B cell (primary cell): ENCODE measurements around the gene LCP1. TPM values are rescaled to one million over a fixed set of nuclear protein-coding genes. Genes with fewer than 3 reads are reported as not detected.
"Not testable (repeated sequence)": the region's sequence is repeated elsewhere in the genome, so short reads cannot be mapped to it uniquely, and the experiment has no call there.

Experiments used
- ATAC-seq: fragments of 200-7000 bp; cut with Tn5 transposase; one replicate; pipeline ENCODE4 v1.10.0; 2021; ENCODE audit warnings: low read depth, mild to moderate bottlenecking, moderate number of reproducible peaks, moderate library complexity
- CTCF ChIA-PET: fragments of 350-600 bp; sonication (Branson Sonifier 250); formaldehyde crosslinking; loops from one replicate; lab custom pipeline; 2021; ENCODE audit warnings: antibody characterized with exemption, inconsistent platforms; lab: Charles Lee
- POLR2A ChIA-PET: fragments of 350-600 bp; sonication (Branson Sonifier 250); formaldehyde crosslinking; loops from one replicate; lab custom pipeline; 2021; ENCODE audit warnings: antibody characterized with exemption; lab: Charles Lee
- DNase-seq: peaks from one replicate; pipeline ENCODE4 v3.0.0; 2013
- H2AFZ ChIP-seq: 2 replicates; pipeline ENCODE4 v1.6.1; 2012; ENCODE audit warnings: mild to moderate bottlenecking, low read depth, low read length; ENCODE audit not compliant: insufficient read depth, poor library complexity, severe bottlenecking
- H3K27ac ChIP-seq, 2 donors: 1 replicate in 1 of 2; 2 replicates in 1 of 2; pipeline ENCODE4 v1.5.1; 2012 to 2013; ENCODE audit warnings: low read length in 2 of 2, mild to moderate bottlenecking in 2 of 2, moderate library complexity in 1 of 2
- H3K27me3 ChIP-seq, 4 experiments: fragments of 200-600 bp in 1 of 4; sonication (generic) in 1 of 4; replicated peaks in 1 of 4; 1 replicate in 2 of 4; 2 replicates in 2 of 4; pipeline versions ENCODE4 v1.6.1 to v1.7.0; 2013 to 2016; ENCODE audit warnings: low read length in 3 of 4, mild to moderate bottlenecking in 2 of 4, mixed read lengths in 1 of 4, moderate library complexity in 1 of 4; ENCODE audit not compliant: insufficient read depth in 4 of 4, control insufficient read depth in 3 of 4; ENCODE audit errors: control extremely low read depth in 1 of 4
- H3K36me3 ChIP-seq, 2 experiments: replicated peaks in 1 of 2; 1 replicate in 1 of 2; 2 replicates in 1 of 2; pipeline versions ENCODE4 v1.6.1 to v1.7.1; 2013; ENCODE audit warnings: low read length in 1 of 2; ENCODE audit not compliant: insufficient read depth in 2 of 2, control insufficient read depth in 1 of 2; ENCODE audit errors: control extremely low read depth in 1 of 2, extremely low read depth in 1 of 2
- H3K4me1 ChIP-seq, 2 donors: fragments of 200-600 bp in 1 of 2; sonication (generic) in 1 of 2; 1 replicate in 1 of 2; 2 replicates in 1 of 2; pipeline versions ENCODE4 v1.5.1 to v1.6.1; 2013 to 2017; ENCODE audit warnings: low read length in 2 of 2; ENCODE audit not compliant: control insufficient read depth in 2 of 2, insufficient read depth in 2 of 2
- H3K4me2 ChIP-seq: replicated peaks from 2 replicates; pipeline ENCODE3; 2012; ENCODE audit warnings: mild to moderate bottlenecking, low read depth, low read length; ENCODE audit not compliant: poor library complexity, severe bottlenecking
- H3K4me3 ChIP-seq, 5 experiments: fragments of 200-600 bp in 1 of 5; sonication (generic) in 1 of 5; 1 replicate in 3 of 5; 2 replicates in 2 of 5; pipeline versions ENCODE4 v1.5.1 to v1.7.0; 2011 to 2016; ENCODE audit warnings: low read length in 4 of 5, mild to moderate bottlenecking in 4 of 5, low read depth in 2 of 5, control low read depth in 1 of 5, moderate library complexity in 1 of 5; ENCODE audit not compliant: insufficient read depth in 1 of 5; ENCODE audit errors: control extremely low read depth in 1 of 5, extremely low read depth in 1 of 5
- H3K79me2 ChIP-seq: fragments of 200-600 bp; sonication (generic); one replicate; pipeline ENCODE4 v1.6.0; 2016; ENCODE audit warnings: low read length; ENCODE audit not compliant: control insufficient read depth, insufficient read depth
- H3K9ac ChIP-seq: fragments of 200-600 bp; sonication (generic); 2 replicates; pipeline ENCODE4 v1.6.1; 2017; ENCODE audit warnings: mild to moderate bottlenecking, low read length, moderate library complexity
- H3K9me3 ChIP-seq, 3 donors: one replicate each; pipeline versions ENCODE4 v1.6.1 to v1.7.1; 2013; ENCODE audit warnings: low read length in 2 of 3; ENCODE audit not compliant: control insufficient read depth in 2 of 3, insufficient read depth in 1 of 3; ENCODE audit errors: control extremely low read depth in 1 of 3
- H4K20me1 ChIP-seq: 2 replicates; pipeline ENCODE4 v1.6.0; 2012; ENCODE audit warnings: mild to moderate bottlenecking, low read length; ENCODE audit not compliant: insufficient read depth, control insufficient read depth, poor library complexity, severe bottlenecking
- H3K27ac Mint-ChIP-seq: one replicate; pipeline ENCODE4 v1.8.0; 2021; ENCODE audit warnings: mixed read lengths
- H3K27me3 Mint-ChIP-seq: one replicate; pipeline ENCODE4 v1.8.0; 2021; ENCODE audit warnings: mixed read lengths
- H3K4me1 Mint-ChIP-seq: one replicate; pipeline ENCODE4 v1.8.0; 2021; ENCODE audit warnings: mixed read lengths
- H3K4me3 Mint-ChIP-seq: one replicate; pipeline ENCODE4 v1.8.0; 2021; ENCODE audit warnings: mixed read lengths
- H3K9me3 Mint-ChIP-seq: one replicate; pipeline ENCODE4 v1.8.0; 2022; ENCODE audit warnings: mixed read lengths; ENCODE audit not compliant: insufficient read depth
- CTCF ChIP-seq: fragments of 200-600 bp; IDR thresholded peaks from one replicate; pipeline ENCODE4 v1.8.0; 2022; ENCODE audit warnings: antibody characterized with exemption, mild to moderate bottlenecking
- EZH2 ChIP-seq: IDR thresholded peaks from 2 replicates; pipeline ENCODE4 v1.6.1; 2012; ENCODE audit warnings: borderline replicate concordance, low read depth, mild to moderate bottlenecking, moderate library complexity, low read length; ENCODE audit not compliant: insufficient read depth, poor library complexity, severe bottlenecking
- WGBS: methylation state at CpG from one replicate; pipeline ENCODE4 v1.1.5; 2013; ENCODE audit warnings: missing lambda C conversion rate; ENCODE audit not compliant: insufficient coverage; 5-methylcytosine and 5-hydroxymethylcytosine counted together
- intact Hi-C: fragments of 100-400 bp; cut with micrococcal nuclease; formaldehyde crosslinking; loops from one replicate; pipeline ENCODE4 v1.10.0; 2022
- polyA minus RNA-seq: library from RNA; depleted of rRNA, polyadenylated mRNA; stranded (reverse); fragments of >200 nt; gene quantifications from 2 replicates; pipeline ENCODE4 v1.2.3, GENCODE V29; 2012
- polyA plus RNA-seq: library from polyadenylated mRNA; depleted of rRNA; stranded (reverse); fragments of >200 nt; gene quantifications from 2 replicates; pipeline ENCODE4 v1.2.3, GENCODE V29; 2012
- total RNA-seq, 2 donors: library from RNA; stranded (reverse); fragments of 120-200 nt in 1 of 2; gene quantifications; 1 replicate in 1 of 2; 2 replicates in 1 of 2; pipeline versions ENCODE4 v1.2.3 to v1.2.4, GENCODE V29; 2013 to 2022

LCP1 gene
- total RNA-seq (243 TPM in 2 replicates), polyA plus RNA-seq (119 and 151 TPM in 2 replicates), polyA minus RNA-seq (249 and 308 TPM in 2 replicates)
- 523 TPM for total RNA-seq (2013)

- peak within 1 kb of the TSS; percentile 90 for H3K4me2 ChIP-seq
- peaks cover 0 to 3% of the 10 kb centered on the region in 2 experiments for H3K36me3 ChIP-seq
- CTCF ChIA-PET: interaction anchor here (0.8 to 17.4 kb wide), 8 partner anchors 9 to 649 kb away, joined by 3 to 225 read pairs (median 8); no protein-coding TSS in a partner anchor
- H3K79me2 ChIP-seq: peaks cover 91% of the 10 kb centered on the region
- Mint-ChIP-seq H3K27ac (peak within 1 kb of the TSS; percentile 96), H3K9me3 (no peaks in the 10 kb centered on the region), H3K4me1 (peaks cover 62% of the 10 kb centered on the region), H3K4me3 (peak within 1 kb of the TSS; percentile 98), H3K27me3 (no peaks in the 10 kb centered on the region)
- WGBS: 0% methylated on average over 5 of the region's 8 CpGs
- DNase-seq: peak; percentile 94
- peak; percentile 73 for ATAC-seq
- no peaks in the 10 kb centered on the region for H3K9me3 ChIP-seq
- intact Hi-C loops: loop anchor here (2.0 to 5.0 kb wide), 7 partner anchors 35 to 765 kb away; partner anchors contain the start of genes ESD, LRCH1 and SLC25A30
- H3K27ac ChIP-seq: peak within 1 kb of the TSS; percentile 84 to 91
- POLR2A ChIA-PET: interaction anchor here (0.6 to 1.1 kb wide), 3 partner anchors 10 to 583 kb away, joined by 3 to 10 read pairs (median 5); no protein-coding TSS in a partner anchor
- TF ChIP-seq CTCF (no peak), EZH2 (no peak)
- H3K9ac ChIP-seq: peak within 1 kb of the TSS; percentile 92
- H4K20me1 ChIP-seq: peaks cover 7% of the 10 kb centered on the region
- peak within 1 kb of the TSS; percentile 81 to 99 (median 95) for H3K4me3 ChIP-seq
- peak within 1 kb of the TSS; percentile 59 for H2AFZ ChIP-seq
- peaks cover 45 to 48% of the 10 kb centered on the region in 2 donors for H3K4me1 ChIP-seq
- no peaks in the 10 kb centered on the region for H3K27me3 ChIP-seq
Measured at GRCh38 chr13:46181840-46182490, at the start of gene LCP1. Gene LCP1 (minus strand): TSS chr13:46182177. CDS start chr13:46159662, 22,515 bp downstream.

GRCh38 chr13:46229251-46229650 lies 47.3 kb upstream of the LCP1 start:
- ChIA-PET POLR2A (no interaction called here), CTCF (no interaction called here)
- Mint-ChIP-seq H3K4me3 (no peak overlapping the region), H3K9me3 (peaks cover 14% of the 10 kb centered on the region), H3K4me1 (no peaks in the 10 kb centered on the region), H3K27ac (no peak overlapping the region), H3K27me3 (peaks cover 4% of the 10 kb centered on the region)
- Histone ChIP-seq H3K27ac (no peak overlapping the region), H2AFZ (no peak overlapping the region), H3K9ac (no peak overlapping the region), H4K20me1 (no peaks in the 10 kb centered on the region), H3K9me3 (peaks cover 5 to 16% (median 11%) of the 10 kb centered on the region in 3 donors), H3K79me2 (no peaks in the 10 kb centered on the region), H3K36me3 (no peaks in the 10 kb centered on the region), H3K27me3 (no peaks in the 10 kb centered on the region), H3K4me2 (no peak overlapping the region), H3K4me3 (no peak overlapping the region), H3K4me1 (no peaks in the 10 kb centered on the region)
- TF ChIP-seq CTCF: no peak
- TF ChIP-seq EZH2: no peak
- intact Hi-C loops: no loop called here
- ATAC-seq (no peak), DNase-seq (no peak)
- 100% methylated on average over 1 of the region's 2 CpGs for WGBS

GRCh38 chr13:46220234-46220633 lies 38.3 kb upstream of the LCP1 start:
- H3K4me3 Mint-ChIP-seq, H3K4me1 Mint-ChIP-seq, ATAC-seq, H4K20me1 ChIP-seq, CTCF ChIA-PET, H3K27ac Mint-ChIP-seq, H3K79me2 ChIP-seq, intact Hi-C loops, H3K27ac ChIP-seq, H3K36me3 ChIP-seq, H3K4me3 ChIP-seq, DNase-seq, POLR2A ChIA-PET, H2AFZ ChIP-seq, H3K27me3 ChIP-seq, H3K4me2 ChIP-seq, H3K4me1 ChIP-seq, H3K9ac ChIP-seq, H3K9me3 Mint-ChIP-seq: not testable (repeated sequence)
- peaks cover 23% of the 10 kb centered on the region for H3K27me3 Mint-ChIP-seq
- peaks cover 0 to 13% (median 8%) of the 10 kb centered on the region in 3 donors for H3K9me3 ChIP-seq
- no CpG with 5 or more reads among the region's 2 CpGs for WGBS
